Left cardiac atrium (tissue), 4 donors: Measurements from ENCODE around the gene SUSD1. TPM values are rescaled to one million over a fixed set of nuclear protein-coding genes. Genes with fewer than 3 reads are reported as not detected.
A peak's percentile ranks its signal among the peaks of the same experiment; 100 is the strongest.

Experiments used
- ATAC-seq, 2 donors: fragments of 200-7000 bp; cut with Tn5 transposase; one replicate each; pipeline ENCODE4 v1.9.1; 2020; ENCODE audit warnings: mild to moderate bottlenecking in 2 of 2, moderate library complexity in 2 of 2
- DNase-seq: peaks from one replicate; pipeline ENCODE4 v3.0.0-alpha.2; 2020
- intact Hi-C, 2 donors: fragments of 100-400 bp; cut with DNase I; formaldehyde crosslinking; loops; one replicate each; pipeline versions ENCODE4 v1.14.1 to v1.15.1; 2022 to 2023
- total RNA-seq, 2 donors: library from RNA; stranded (reverse); fragmentation: NEBNext Ultra II Directional; extraction: Animal tissue kit (Norgen Biotek cat#: 25700); gene quantifications; one replicate each; pipeline ENCODE4 v1.2.1, GENCODE V29; 2021
- donor health status: DM: no; HTN: yes; CAD: no.
- donor health status: DM: no; HTN: yes; CAD: no; lungs with severe emphysema.
- donor health status: DM: yes; HTN: yes; CAD: no.
- donor health status: Dilated cardiomyopathy.

SUSD1 gene
- total RNA-seq, 2 donors from 2014 or later, result 9.4 to 13.7 TPM

GRCh38 chr9:112111461-112111860 is 63.6 kb downstream of the SUSD1 start:
- no peak for DNase-seq
- intact Hi-C loops, result no loop called here
- no peak for ATAC-seq

GRCh38 chr9:112110777-112111113 is 64.4 kb downstream of the SUSD1 start:
- intact Hi-C loops, result no loop called here
- no peak for DNase-seq
- no peak for ATAC-seq

- intact Hi-C loops, result no loop called here
- DNase-seq (no peak), ATAC-seq (no peak)
Measured at GRCh38 chr9:112110094-112110776, 64.9 kb downstream of the SUSD1 start.

DNA sequence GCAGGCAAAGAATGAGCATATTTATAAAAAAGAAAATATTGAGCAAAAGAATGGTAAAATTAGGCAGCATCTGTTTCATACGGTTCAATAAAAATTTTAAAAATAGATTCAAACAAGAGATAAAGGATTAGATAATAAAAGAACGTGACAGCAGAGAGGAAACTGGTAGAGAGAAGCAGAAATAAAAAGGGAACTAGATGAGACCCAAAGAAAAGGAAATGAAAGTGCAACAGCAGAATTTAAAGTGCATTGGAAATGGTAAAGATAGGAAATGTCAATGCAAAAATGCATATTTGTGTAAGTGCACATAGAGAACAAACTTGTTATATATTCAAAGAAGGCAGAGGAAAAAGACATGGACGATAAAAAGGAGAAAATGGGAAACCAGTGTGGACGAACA is 70.2 kb downstream of the SUSD1 start:
- DNase-seq (no peak), ATAC-seq (no peak)
- intact Hi-C loops, result no loop called here

GRCh38 chr9:112104401-112104800 is 70.7 kb downstream of the SUSD1 start:
- intact Hi-C loops, result no loop called here
- no peak for DNase-seq
- no peak for ATAC-seq

DNA sequence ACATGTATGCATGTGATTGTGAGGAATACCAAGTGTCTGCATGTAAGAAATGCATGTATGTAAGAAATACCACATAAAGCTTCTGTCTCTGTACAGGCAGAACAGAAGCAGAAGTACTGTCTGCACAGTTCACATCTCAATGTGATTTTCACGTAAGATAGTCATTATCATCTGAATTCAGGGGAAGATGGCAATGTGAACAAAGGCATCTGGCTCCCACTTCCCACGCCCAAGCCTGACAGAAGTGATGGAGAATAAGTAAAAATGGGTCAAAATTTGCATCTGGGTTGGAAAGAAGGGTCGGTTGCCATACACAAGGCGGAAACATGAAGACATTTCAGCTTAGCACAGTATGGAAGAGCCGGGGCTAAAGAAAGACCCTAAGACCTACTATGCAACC is 71.7 kb downstream of the SUSD1 start:
- ATAC-seq (no peak), DNase-seq (no peak)
- intact Hi-C loops, result no loop called here

DNA sequence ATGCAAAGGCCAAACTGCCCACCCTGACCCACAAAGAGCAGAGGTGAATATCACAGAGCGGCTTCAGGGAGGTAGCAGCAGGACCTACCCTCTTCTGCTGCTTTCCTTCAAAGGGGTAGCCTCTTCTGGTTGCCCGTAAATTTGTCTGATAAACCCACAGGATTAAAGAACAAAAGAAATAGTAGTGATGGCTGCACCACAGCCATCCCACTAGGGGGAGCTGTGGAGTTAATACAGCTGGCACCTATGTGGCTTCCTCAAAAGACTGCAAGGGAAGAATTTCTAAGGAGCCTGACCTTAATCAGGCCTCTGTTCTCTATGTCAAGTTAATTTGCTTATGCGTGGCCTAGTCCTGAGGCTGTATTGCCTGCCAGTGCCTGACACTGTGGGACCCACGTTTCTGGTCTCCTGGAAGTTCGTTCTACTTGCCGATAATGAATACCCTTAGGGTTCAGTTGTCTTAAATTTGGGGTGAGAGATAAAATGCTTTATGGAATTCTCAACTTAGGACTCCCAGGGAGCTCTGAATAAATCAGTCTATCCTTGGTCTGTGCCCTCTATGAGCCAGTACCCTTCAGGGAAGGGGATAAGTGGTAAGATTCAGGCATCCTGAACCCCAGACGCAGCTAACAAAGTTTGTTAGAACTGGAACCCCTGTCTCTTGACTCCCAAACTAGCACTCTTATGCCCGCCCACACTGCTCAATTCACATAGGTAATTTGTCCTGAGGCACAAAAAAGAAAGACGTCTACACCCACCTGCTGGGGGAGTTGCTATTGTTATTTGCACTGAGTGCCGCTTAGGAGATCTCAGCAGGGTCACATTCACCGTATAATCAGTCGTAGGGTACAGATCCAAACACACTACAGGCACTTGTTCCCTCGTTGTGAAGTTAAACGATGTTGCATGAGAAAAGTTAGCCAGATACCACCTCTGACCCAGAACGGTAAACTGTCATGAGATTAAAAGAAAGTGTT is 77.1 kb downstream of the SUSD1 start:
- peak; percentile 82 to 91 for ATAC-seq
- intact Hi-C loops, result loop anchor here in 1 of 2 donors (5.0 kb wide), 1 partner anchor 264 kb away; no protein-coding TSS in a partner anchor
- DNase-seq, result peak; percentile 53

GRCh38 chr9:112094948-112095681 is 80.0 kb downstream of the SUSD1 start:
- intact Hi-C loops, result loop anchor here in 1 of 2 donors (5.0 kb wide), 1 partner anchor 267 kb away; no protein-coding TSS in a partner anchor
- ATAC-seq (no peak), DNase-seq (no peak)

DNA sequence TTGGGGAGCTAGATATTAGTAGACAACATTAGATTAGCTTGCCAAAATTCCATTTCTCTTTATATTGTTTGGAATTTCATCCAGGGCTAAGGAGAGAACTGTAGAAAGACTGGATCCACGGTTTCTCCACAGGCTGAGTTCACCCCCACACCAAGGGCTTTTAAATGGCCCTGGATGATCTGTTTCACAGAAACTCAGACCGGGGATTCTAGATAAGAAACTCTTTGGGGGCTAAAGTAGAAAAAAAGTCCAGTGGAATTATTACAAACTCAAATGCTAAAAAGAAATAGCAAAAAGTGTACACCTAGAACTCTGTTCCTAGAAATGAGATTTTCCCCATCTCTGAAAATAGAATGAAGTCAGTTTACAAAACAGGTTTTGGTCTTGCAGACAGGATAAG is 80.9 kb downstream of the SUSD1 start:
- ATAC-seq (no peak), DNase-seq (no peak)
- intact Hi-C loops, result no loop called here

- ATAC-seq, result no peak
- no peak for DNase-seq
- intact Hi-C loops, result no loop called here
Measured at GRCh38 chr9:112093870-112094216, 81.3 kb downstream of the SUSD1 start.

DNA sequence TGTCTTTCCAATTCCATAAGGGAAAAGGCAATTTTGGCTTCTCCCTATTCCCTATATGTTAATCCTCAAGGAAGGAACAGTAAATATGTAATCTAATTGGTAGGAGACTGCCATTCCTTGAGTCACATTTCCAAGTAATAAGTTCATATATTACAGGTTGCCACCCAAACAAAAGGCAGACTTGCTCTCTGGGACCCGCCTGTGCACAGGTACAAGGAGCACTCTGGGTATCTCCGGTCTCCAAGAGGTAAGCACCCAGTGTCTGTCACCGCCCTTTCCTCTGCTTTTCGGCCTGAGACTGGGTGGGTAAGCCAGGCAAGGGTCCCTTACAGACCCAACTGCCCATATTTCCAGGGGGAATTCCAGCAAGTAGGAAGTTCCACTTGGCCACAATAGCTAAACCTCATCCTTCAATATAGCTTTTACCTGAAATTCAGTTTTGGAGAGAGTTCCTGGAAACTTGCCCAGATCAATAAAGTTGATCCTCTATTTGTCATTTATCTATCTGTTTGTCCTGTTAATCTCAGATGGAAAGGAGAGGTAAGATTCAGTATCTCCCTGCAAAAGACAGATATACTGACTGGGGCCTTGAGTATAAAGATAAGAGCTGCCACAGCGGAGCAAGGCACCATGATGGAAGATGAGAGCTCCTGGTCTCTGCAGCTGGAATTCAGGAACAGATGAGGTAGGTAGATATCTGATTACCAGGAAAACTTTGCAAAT is 81.8 kb downstream of the SUSD1 start:
- DNase-seq (no peak), ATAC-seq (no peak)
- intact Hi-C loops, result no loop called here

GRCh38 chr9:112091810-112092209 is 83.3 kb downstream of the SUSD1 start:
- DNase-seq (no peak), ATAC-seq (peak in 1 of 2 donors; percentile 44)
- intact Hi-C loops, result no loop called here

- DNase-seq (no peak), ATAC-seq (no peak)
- intact Hi-C loops, result loop anchor here in 1 of 2 donors (2.0 to 10.0 kb wide), 2 partner anchors 273 to 737 kb away; no protein-coding TSS in a partner anchor
Measured at GRCh38 chr9:112087506-112087905, 87.6 kb downstream of the SUSD1 start.

DNA sequence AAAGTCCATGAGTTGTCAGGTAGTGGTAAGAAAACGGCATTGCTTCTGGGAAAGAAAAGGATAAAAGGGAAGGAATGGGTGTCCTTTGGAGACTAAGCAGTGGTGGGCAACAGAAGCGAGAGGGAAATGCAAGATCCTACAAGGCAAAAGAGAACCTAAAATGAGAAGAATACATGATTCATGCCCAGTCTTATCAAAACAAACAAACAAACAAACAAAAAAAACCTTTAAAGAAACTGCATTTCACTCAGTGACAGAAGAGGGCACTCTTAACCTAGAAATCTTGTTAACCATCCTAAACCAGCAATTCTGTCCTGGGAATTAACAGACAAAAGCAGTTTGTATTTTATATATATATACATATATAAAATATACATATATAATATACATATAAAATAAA is 88.5 kb downstream of the SUSD1 start:
- ATAC-seq (no peak), DNase-seq (no peak)
- intact Hi-C loops, result loop anchor here in 1 of 2 donors (2.0 to 10.0 kb wide), 2 partner anchors 274 to 738 kb away; no protein-coding TSS in a partner anchor

GRCh38 chr9:112084907-112085306 is 90.2 kb downstream of the SUSD1 start:
- no peak for ATAC-seq
- intact Hi-C loops, result loop anchor here in 1 of 2 donors (10.0 kb wide), 1 partner anchor 740 kb away; no protein-coding TSS in a partner anchor
- no peak for DNase-seq

- ATAC-seq, result no peak
- DNase-seq, result no peak
- intact Hi-C loops, result loop anchor here in 1 of 2 donors (10.0 kb wide), 1 partner anchor 740 kb away; no protein-coding TSS in a partner anchor
Measured at GRCh38 chr9:112084334-112084733, 90.8 kb downstream of the SUSD1 start.

DNA sequence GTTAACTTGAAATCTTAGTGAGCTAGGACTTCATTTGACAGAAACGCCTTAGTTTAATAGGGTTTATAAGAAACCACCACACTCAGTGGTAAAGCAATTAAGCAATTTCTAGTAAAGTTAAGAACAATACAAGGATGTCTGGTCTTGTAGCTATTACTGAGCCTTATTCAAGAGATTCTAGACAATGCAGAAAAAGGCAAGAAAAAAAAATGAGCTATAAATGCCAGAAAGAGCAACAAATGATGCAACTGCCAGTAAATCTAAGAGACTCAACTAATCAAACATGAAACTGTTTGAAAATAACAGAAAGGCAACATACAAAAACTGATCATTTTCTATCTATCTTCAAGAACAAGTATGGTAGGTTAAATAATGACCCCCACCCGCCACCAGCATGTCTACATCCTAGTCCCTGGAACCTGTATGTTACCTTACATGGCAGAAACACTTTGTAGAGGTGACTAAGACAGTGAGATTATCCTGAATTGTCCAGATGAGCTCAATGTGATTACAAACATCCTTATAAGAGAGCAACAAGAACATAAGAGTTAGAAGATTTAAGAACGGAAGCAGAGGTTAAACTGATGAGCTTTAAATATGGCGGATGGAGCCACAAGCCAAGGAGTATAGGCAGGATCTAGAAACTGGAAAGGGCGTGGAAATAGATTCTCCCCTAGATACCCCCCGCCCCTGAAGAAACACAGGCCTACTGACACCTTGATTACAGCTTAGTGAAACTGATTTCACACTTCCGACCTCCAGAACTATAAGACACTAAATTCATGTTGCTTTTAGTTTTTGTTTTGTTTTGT is 93.0 kb downstream of the SUSD1 start:
- DNase-seq (no peak), ATAC-seq (no peak)
- intact Hi-C loops, result loop anchor here in 1 of 2 donors (10.0 kb wide), 1 partner anchor 743 kb away; no protein-coding TSS in a partner anchor
